ENCODE results near the gene APOL5. TPM values are rescaled to one million over a fixed set of nuclear protein-coding genes. Genes with fewer than 3 reads are reported as not detected.

Gene APOL5
- polyA plus RNA-seq, 1 experiment: not detected

GRCh38 chr22:35726398-35726797, 8.7 kb downstream of the APOL5 start:
- H3K4me3 ChIP-seq (ENCODE audit: low read depth, low read length): no peak overlapping the region
- POLR2A ChIA-PET: no interaction called here
- H3K36me3 ChIP-seq (ENCODE audit: control insufficient read depth, insufficient read depth, low read length): no peaks in the 10 kb centered on the region
- no peaks in the 10 kb centered on the region for H3K27me3 ChIP-seq (ENCODE audit: control insufficient read depth, insufficient read depth, low read length)
- no peak for DNase-seq (ENCODE audit: low read depth)
- CTCF ChIA-PET: interaction anchor here (1.3 kb wide), 1 partner anchor 20 kb away, joined by 3 read pairs; no protein-coding TSS in a partner anchor
- TF ChIP-seq, protein P1, sequence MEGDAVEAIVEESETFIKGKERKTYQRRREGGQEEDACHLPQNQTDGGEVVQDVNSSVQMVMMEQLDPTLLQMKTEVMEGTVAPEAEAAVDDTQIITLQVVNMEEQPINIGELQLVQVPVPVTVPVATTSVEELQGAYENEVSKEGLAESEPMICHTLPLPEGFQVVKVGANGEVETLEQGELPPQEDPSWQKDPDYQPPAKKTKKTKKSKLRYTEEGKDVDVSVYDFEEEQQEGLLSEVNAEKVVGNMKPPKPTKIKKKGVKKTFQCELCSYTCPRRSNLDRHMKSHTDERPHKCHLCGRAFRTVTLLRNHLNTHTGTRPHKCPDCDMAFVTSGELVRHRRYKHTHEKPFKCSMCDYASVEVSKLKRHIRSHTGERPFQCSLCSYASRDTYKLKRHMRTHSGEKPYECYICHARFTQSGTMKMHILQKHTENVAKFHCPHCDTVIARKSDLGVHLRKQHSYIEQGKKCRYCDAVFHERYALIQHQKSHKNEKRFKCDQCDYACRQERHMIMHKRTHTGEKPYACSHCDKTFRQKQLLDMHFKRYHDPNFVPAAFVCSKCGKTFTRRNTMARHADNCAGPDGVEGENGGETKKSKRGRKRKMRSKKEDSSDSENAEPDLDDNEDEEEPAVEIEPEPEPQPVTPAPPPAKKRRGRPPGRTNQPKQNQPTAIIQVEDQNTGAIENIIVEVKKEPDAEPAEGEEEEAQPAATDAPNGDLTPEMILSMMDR (IDR thresholded peaks at IDR 0.05; ENCODE audit: insufficient read depth, low read depth, low read length): no peak

DNA sequence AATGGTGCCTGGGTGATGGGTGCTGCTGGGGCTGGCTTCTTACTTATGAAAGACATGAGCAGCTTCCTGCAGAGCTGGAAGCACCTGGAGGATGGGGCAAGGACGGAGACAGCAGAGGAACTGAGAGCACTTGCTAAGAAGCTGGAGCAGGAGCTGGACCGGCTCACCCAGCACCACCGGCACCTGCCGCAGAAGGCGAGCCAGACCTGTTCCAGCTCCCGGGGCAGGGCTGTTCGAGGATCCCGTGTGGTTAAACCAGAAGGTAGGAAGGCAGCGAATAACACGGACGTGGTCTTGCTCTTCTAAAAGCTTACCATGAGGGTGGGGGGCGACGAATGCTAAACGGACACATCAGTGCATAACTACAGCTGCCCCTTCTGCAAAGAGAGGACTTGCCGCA, 9.3 kb downstream of the APOL5 start:
- ChIA-PET CTCF (no interaction called here), POLR2A (no interaction called here)
- no peak overlapping the region for H3K4me3 ChIP-seq (ENCODE audit: low read depth, low read length)
- TF ChIP-seq, protein P1 (IDR thresholded peaks at IDR 0.05; ENCODE audit: insufficient read depth, low read depth, low read length): no peak
- no peaks in the 10 kb centered on the region for H3K27me3 ChIP-seq (ENCODE audit: control insufficient read depth, insufficient read depth, low read length)
- H3K36me3 ChIP-seq (ENCODE audit: control insufficient read depth, insufficient read depth, low read length): no peaks in the 10 kb centered on the region
- no peak for DNase-seq (ENCODE audit: low read depth)

DNA sequence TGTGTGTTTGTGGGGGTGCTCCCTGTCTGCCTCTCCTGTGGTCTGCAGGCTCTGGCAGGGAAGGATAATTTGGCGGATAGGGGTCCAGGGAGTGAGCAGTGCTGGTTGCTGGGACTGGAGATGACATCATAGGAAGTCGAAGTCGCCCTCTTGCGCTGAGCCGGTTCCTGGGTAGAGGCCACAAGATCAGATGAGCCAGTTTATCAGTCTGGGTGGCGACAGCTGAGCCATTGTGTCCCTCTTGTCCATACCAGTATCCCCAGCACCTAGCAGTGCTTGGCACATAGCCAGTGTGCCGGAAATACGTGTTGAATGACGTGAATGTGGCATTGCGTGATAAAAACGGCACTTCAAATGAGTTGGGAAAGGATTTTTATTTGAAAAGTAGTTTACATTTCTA, 9.8 kb downstream of the APOL5 start:
- no peaks in the 10 kb centered on the region for H3K27me3 ChIP-seq (ENCODE audit: control insufficient read depth, insufficient read depth, low read length)
- no peak for DNase-seq (ENCODE audit: low read depth)
- ChIA-PET POLR2A (no interaction called here), CTCF (no interaction called here)
- H3K4me3 ChIP-seq (ENCODE audit: low read depth, low read length): no peak overlapping the region
- no peaks in the 10 kb centered on the region for H3K36me3 ChIP-seq (ENCODE audit: control insufficient read depth, insufficient read depth, low read length)
- TF ChIP-seq, protein P1 (IDR thresholded peaks at IDR 0.05; ENCODE audit: insufficient read depth, low read depth, low read length): no peak

GRCh38 chr22:35728639-35729308, 11.1 kb downstream of the APOL5 start:
- TF ChIP-seq, protein P1 (IDR thresholded peaks at IDR 0.05; ENCODE audit: insufficient read depth, low read depth, low read length): no peak
- ChIA-PET CTCF (no interaction called here), POLR2A (no interaction called here)
- Histone ChIP-seq H3K36me3 (ENCODE audit: control insufficient read depth, insufficient read depth, low read length) (no peaks in the 10 kb centered on the region), H3K4me3 (ENCODE audit: low read depth, low read length) (no peak overlapping the region), H3K27me3 (ENCODE audit: control insufficient read depth, insufficient read depth, low read length) (no peaks in the 10 kb centered on the region)
- no peak for DNase-seq (ENCODE audit: low read depth)

- ChIA-PET CTCF (no interaction called here), POLR2A (no interaction called here)
- Histone ChIP-seq H3K27me3 (ENCODE audit: control insufficient read depth, insufficient read depth, low read length) (no peaks in the 10 kb centered on the region), H3K4me3 (ENCODE audit: low read depth, low read length) (no peak overlapping the region), H3K36me3 (ENCODE audit: control insufficient read depth, insufficient read depth, low read length) (no peaks in the 10 kb centered on the region)
- TF ChIP-seq, protein P1 (IDR thresholded peaks at IDR 0.05; ENCODE audit: insufficient read depth, low read depth, low read length): no peak
- DNase-seq (ENCODE audit: low read depth): no peak
Measured at GRCh38 chr22:35729309-35729698, 11.6 kb downstream of the APOL5 start.

Data from BJ (cell line).